Body of pancreas (tissue), 4 donors: ENCODE data around the gene ZFP57.

ENCODE experiments used
- CTCF ChIP-seq, 7 experiments: fragments of 450-650 bp in 4 of 7; fragments of 200-600 bp in 3 of 7; sonication (generic) in 3 of 7; IDR thresholded peaks; one replicate each; pipeline ENCODE4 v1.5.1; 2016 to 2019; ENCODE audit warnings: antibody characterized with exemption in 7 of 7
- POLR2A ChIP-seq, 3 donors: fragments of 450-650 bp; IDR thresholded peaks; one replicate each; pipeline ENCODE4 v1.6.1; 2016; ENCODE audit warnings: antibody characterized with exemption in 3 of 3, mild to moderate bottlenecking in 2 of 3

GRCh38 chr6:29726001-29726400 lies 45.0 kb upstream of the ZFP57 start:
- no peak for TF ChIP-seq POLR2A (IDR thresholded peaks at IDR 0.05)
- no peak for TF ChIP-seq CTCF (IDR thresholded peaks at IDR 0.05)
